H7 (cell line): ENCODE results near the gene UQCR11. TPM values are rescaled to one million over a fixed set of nuclear protein-coding genes. Genes with fewer than 3 reads are reported as not detected.

Experiments used
- DNase-seq: peaks from one replicate; pipeline ENCODE4 v3.0.0; 2012
- H3K27me3 ChIP-seq: 2 replicates; pipeline ENCODE4 v1.6.0; 2011; ENCODE audit warnings: mild to moderate bottlenecking, low read length; ENCODE audit not compliant: control insufficient read depth, insufficient read depth
- H3K36me3 ChIP-seq: replicated peaks from 2 replicates; pipeline ENCODE4 v1.5.1; 2011; ENCODE audit warnings: low read length; ENCODE audit not compliant: control insufficient read depth, insufficient read depth
- H3K4me3 ChIP-seq: 2 replicates; pipeline ENCODE4 v1.5.1; 2011; ENCODE audit warnings: low read depth, mild to moderate bottlenecking, control low read depth, low read length, moderate library complexity; ENCODE audit not compliant: insufficient read depth
- total RNA-seq: library from RNA; depleted of rRNA; stranded (reverse); fragments of >200 nt; shearing (Covaris generic); gene quantifications from 2 replicates; pipeline ENCODE4 v1.2.3, GENCODE V29; 2014

Gene UQCR11
- total RNA-seq, 1 experiment from 2014 or later: 111 TPM

GRCh38 chr19:1593501-1593772 is 11.8 kb downstream of the UQCR11 start:
- Histone ChIP-seq H3K27me3 (no peaks in the 10 kb centered on the region), H3K36me3 (peaks cover 11% of the 10 kb centered on the region), H3K4me3 (peak overlapping the region; percentile 57)
- DNase-seq: peak; percentile 72

DNA sequence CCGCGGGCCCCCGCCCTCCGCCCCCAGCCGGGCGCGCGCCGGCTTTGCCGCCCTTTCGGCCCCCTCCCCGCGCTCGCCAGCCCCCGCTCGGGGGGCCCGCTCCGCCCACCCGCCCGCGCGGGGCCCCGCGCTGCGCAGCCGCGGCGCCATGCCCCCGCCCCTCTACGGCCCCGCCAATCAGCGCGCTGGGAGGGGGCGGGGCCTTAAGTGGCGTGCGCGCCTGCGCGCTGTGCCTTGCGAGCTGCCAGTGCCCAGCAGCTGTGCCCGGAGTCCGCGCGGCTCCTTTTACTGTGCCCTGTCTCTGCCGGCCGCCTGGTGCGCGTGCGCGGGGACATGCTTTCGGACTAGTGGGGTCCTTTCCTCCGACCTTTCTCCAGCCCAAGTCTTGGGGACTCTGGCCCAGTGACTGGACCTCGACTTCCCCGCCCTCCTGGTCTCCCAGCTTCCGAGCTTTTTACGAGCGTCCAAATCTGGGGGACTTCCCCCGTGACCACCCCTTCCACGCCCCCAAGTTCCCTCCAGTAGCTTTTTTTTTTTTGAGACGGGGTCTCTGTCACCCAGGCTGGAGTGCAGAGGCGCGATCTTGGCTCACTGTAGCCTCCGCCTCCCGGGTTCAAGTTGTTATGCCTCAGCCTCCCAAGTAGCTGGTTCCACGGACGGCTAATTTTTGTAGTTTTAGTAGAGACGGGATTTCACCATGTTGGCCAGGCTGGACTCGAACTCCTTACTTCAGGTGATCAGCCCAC is 12.3 kb downstream of the UQCR11 start, which contains the start of gene MBD3:
Gene MBD3 (minus strand): TSS at position 111 of the 746 bp plus-strand sequence. CDS start 234 bp downstream, outside the sequence.
- peak; percentile 100 for DNase-seq
- Histone ChIP-seq H3K36me3 (peaks cover 11% of the 10 kb centered on the region), H3K27me3 (no peaks in the 10 kb centered on the region), H3K4me3 (peak within 1 kb of the TSS; percentile 96)

DNA sequence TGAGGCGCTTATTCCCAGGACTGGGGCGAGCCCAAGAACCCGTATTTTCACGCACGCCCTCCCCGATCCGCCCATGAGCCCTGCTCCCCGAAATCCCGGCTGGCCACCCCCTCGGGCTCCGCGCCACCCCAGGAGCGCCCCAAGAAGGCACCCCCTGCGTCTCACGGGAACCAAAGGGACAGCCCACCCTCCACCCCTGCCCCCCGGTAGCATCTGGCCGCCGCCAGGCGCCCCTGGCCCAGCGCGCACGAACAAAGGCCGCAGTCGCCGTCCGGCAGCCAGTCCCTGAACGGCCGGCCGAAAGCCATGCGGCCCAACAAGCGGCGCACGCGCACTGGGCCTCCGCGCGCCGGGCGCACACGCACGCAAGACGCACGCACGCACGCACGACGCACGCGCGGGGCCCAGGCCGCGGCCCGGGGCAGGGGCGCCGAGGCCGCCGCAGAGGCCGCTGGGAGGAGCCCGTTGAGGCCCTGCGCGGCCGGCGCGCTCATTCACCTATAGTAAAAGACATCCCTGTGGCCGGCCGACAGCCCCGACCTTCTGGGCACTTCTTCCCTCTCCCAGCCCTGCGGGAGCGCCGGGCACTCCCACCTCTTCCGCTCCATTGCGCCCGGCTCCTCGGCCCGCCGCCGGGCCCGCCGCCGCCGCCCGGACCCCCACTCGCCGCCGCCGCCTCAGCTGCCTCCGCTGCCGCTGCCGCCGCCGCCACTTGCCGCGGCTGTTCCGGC is 13.1 kb downstream of the UQCR11 start:
- peak overlapping the region; percentile 96 for H3K4me3 ChIP-seq
- H3K27me3 ChIP-seq: no peaks in the 10 kb centered on the region
- DNase-seq: peak; percentile 98
- peaks cover 3% of the 10 kb centered on the region for H3K36me3 ChIP-seq

DNA sequence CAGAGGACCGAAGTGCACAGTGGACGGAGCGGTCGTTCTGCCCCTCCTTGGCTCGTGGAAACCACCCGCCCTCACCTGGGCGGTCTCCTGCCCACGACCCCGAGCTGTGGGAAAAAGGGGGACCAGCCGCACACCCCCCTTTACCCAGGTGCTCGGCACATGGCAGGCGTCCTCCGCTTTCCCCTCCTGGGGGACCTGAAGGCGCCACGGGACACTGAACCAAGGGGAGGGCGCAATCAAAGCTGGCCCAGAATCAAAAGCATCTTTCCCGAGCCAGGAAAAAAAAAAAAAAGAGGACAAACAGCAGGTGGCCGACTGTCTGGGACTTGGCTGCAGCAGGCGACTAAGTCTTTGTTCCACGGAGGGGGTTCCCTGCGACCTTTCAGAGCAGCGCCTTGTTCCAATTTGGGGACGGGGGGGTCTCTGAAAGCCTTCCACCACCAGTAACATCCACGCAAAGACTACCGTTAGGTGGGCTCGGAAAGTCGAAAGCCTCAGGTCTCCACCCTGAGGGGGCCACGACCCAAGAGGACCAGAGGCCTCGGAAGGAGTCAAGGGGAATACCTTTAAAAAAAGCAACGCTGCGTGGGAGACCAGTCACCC is 13.7 kb downstream of the UQCR11 start:
- H3K36me3 ChIP-seq: peaks cover 2% of the 10 kb centered on the region
- peak; percentile 77 for DNase-seq

DNA sequence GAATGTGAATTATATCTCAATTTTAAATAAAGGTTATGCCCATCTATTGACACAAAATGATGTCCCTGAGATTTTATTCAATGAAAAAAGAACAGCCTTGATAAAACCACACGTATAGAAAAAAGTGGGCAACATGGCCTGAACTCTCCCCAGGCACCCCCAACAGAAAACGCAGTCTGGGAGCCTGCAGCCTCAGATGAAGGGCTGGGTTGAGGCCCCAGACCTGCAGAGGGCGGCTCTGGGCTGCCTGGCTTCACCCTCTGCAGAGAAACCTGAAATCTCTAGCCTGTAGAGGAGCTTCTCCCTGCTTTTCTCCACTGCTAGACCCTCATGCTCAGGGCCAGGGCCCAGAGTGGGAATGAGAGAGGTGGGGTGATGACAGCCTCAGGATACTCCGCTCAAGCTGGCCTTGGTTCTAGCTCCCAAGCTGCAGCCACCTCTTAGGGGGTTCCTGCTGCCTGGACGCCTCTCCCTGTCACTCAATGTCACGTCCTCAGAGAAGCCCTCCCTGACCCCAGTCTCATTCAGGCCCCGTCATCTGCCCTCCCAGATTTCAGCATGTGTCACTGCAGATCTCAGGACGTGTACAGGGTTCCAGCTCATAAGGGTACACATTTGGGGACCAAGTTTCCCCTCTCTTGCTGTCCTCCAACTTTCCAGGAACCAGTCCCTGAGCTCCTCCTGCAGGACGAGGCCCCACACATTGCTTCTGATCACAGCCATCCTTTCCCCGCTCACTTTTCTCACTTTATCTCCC is 14.4 kb downstream of the UQCR11 start:
- H3K4me3 ChIP-seq: peak overlapping the region; percentile 96
- peak; percentile 80 for DNase-seq
- H3K36me3 ChIP-seq: peaks cover 2% of the 10 kb centered on the region

More for the DNA sequence above, 13.7 kb downstream of the UQCR11 start:
- Histone ChIP-seq H3K4me3 (peak overlapping the region; percentile 96), H3K27me3 (no peaks in the 10 kb centered on the region)

GRCh38 chr19:1587872-1588271 is 17.4 kb downstream of the UQCR11 start:
- Histone ChIP-seq H3K36me3 (peaks cover 2% of the 10 kb centered on the region), H3K4me3 (no peak overlapping the region), H3K27me3 (no peaks in the 10 kb centered on the region)
- no peak for DNase-seq

More for the DNA sequence above, 14.4 kb downstream of the UQCR11 start:
- no peaks in the 10 kb centered on the region for H3K27me3 ChIP-seq

DNA sequence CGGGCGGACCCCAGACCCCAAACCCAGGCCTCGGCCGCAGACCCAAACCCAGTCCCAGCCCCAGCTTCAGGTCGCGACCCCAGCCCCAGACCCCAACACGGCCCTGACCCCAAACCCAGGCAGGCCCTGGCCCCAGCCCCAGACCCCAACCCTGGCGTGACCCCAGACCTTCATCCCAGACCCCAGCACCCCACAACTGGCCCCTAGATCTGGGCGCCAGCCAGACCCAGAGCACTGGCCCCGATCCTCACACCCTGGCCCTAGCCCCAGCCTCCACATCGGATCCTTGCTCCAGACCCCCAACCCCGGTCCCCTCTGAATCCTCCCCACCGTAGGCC is 20.1 kb downstream of the UQCR11 start:
- no peak for DNase-seq
- Histone ChIP-seq H3K4me3 (no peak overlapping the region), H3K27me3 (no peaks in the 10 kb centered on the region), H3K36me3 (peaks cover 3% of the 10 kb centered on the region)

GRCh38 chr19:1584500-1585242 is 20.6 kb downstream of the UQCR11 start:
- Histone ChIP-seq H3K36me3 (peaks cover 3% of the 10 kb centered on the region), H3K4me3 (no peak overlapping the region), H3K27me3 (no peaks in the 10 kb centered on the region)
- no peak for DNase-seq

- peaks cover 3% of the 10 kb centered on the region for H3K36me3 ChIP-seq
- no peak overlapping the region for H3K4me3 ChIP-seq
- DNase-seq: no peak
- H3K27me3 ChIP-seq: no peaks in the 10 kb centered on the region
These were observed 23.1 kb downstream of the UQCR11 start for GRCh38 chr19:1582201-1582600.

GRCh38 chr19:1580957-1581356 is 24.3 kb downstream of the UQCR11 start:
- no peak overlapping the region for H3K4me3 ChIP-seq
- DNase-seq: no peak
- no peaks in the 10 kb centered on the region for H3K27me3 ChIP-seq
- peaks cover 3% of the 10 kb centered on the region for H3K36me3 ChIP-seq

- DNase-seq: no peak
These were observed 24.9 kb downstream of the UQCR11 start for GRCh38 chr19:1580382-1580781.

DNA sequence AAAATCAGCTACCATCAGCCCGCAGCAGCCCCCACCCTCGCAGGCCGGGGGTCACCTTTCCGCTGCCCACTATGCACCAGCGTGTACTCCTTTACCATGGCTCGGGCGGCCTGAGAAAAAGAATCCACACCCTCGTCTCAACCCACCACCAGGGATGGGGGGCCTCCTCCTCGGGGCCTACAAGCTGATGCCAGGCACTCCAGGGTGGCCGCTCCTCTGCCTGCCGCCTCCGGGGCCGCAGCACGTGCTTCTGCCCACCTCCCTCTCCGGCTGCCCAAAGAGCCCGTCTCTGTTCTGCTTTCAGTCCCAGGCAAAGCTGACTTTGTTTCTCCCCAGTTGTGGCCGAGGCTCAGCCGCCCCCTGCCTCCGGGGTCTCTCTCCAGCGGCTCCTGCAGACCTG is 26.0 kb downstream of the UQCR11 start:
- Histone ChIP-seq H3K36me3 (peaks cover 3% of the 10 kb centered on the region), H3K4me3 (no peak overlapping the region), H3K27me3 (no peaks in the 10 kb centered on the region)
- DNase-seq: no peak

More at GRCh38 chr19:1580382-1580781, 24.9 kb downstream of the UQCR11 start:
- H3K4me3 ChIP-seq: no peak overlapping the region
- H3K36me3 ChIP-seq: peaks cover 3% of the 10 kb centered on the region
- H3K27me3 ChIP-seq: no peaks in the 10 kb centered on the region

- Histone ChIP-seq H3K36me3 (peaks cover 3% of the 10 kb centered on the region), H3K4me3 (no peak overlapping the region), H3K27me3 (no peaks in the 10 kb centered on the region)
- DNase-seq: no peak
These were observed 27.2 kb downstream of the UQCR11 start for GRCh38 chr19:1577929-1578618.
